ENCODE results near the gene DCAF8L1. TPM values are rescaled to one million over a fixed set of nuclear protein-coding genes. Genes with fewer than 3 reads are reported as not detected.

DCAF8L1 gene
- not detected in 2 replicates for total RNA-seq (2013; cell fraction: nucleolus; rRNA removed)
- total RNA-seq (2014; rRNA removed) = not detected in 2 replicates
- not detected in 2 replicates for total RNA-seq (2014; rRNA removed; fragmentation: Illumina TruSeq; extraction: Trizol)
- not detected in 2 replicates for total RNA-seq (2021)
- polyA plus RNA-seq (2011; ENCODE audit: low read depth) = not detected
- polyA plus RNA-seq (2011; rRNA removed) = 0.11 and 0.13 TPM in 2 replicates
- polyA plus RNA-seq (2011; cell fraction: cytosol; rRNA removed) = 0.08 and 0.10 TPM in 2 replicates
- polyA plus RNA-seq (2011; cell fraction: nucleus; rRNA removed) = 0.03 and 0.07 TPM in 2 replicates
- not detected in 2 replicates for polyA plus RNA-seq (2012)
- polyA plus RNA-seq (2014; fragmentation: Illumina TruSeq; extraction: Trizol) = not detected in 2 replicates
- polyA plus RNA-seq (2014; fragmentation: Nextera tagmentation; extraction: Ambion mirVana) = not detected
- not detected in 2 replicates for polyA plus RNA-seq (2014; rRNA removed)
- polyA plus RNA-seq (2016; fragmentation: Nextera tagmentation; extraction: Ambion mirVana) = not detected
- 0.05 and 0.15 TPM in 2 replicates for polyA minus RNA-seq (2011; rRNA and poly(A)+ RNA removed)
- polyA minus RNA-seq (2011; cell fraction: cytosol; rRNA and poly(A)+ RNA removed) = not detected in 2 replicates
- not detected in 2 replicates for polyA minus RNA-seq (2011; cell fraction: nucleus; rRNA and poly(A)+ RNA removed)
- not detected for Bru-seq, nascent RNA
- BruChase-seq, experiment 1, labeled RNA remaining after a 6-hour chase = percentile 16 among the genes with signal in this experiment
- BruChase-seq, experiment 2, labeled RNA remaining after a 2-hour chase = not detected
- long read RNA-seq, experiment 1 = 0 reads
- long read RNA-seq, experiment 2 = 0 reads

GRCh38 chrX:27981349-27981748 lies at the start of gene DCAF8L1:
Gene DCAF8L1 (minus strand): TSS chrX:27981449. CDS start chrX:27981334, 115 bp downstream.
- Histone ChIP-seq H3K79me2 (ENCODE audit: control insufficient read depth, insufficient read depth, low read length) (no peaks in the 10 kb centered on the region), H4K20me1 (ENCODE audit: control insufficient read depth, insufficient read depth) (no peaks in the 10 kb centered on the region), H3K9ac (ENCODE audit: control insufficient read depth, insufficient read depth, low read length) (no peak within 1 kb of the TSS), H3K9me3 (replicated peaks; ENCODE audit: control insufficient read depth, insufficient read depth, low read length) (no peaks in the 10 kb centered on the region), H3K4me2 (ENCODE audit: control insufficient read depth, insufficient read depth) (no peak within 1 kb of the TSS), H3K4me1 (ENCODE audit: control insufficient read depth, insufficient read depth, low read length) (no peaks in the 10 kb centered on the region), H2AFZ (ENCODE audit: control insufficient read depth, low read depth, low read length) (no peak within 1 kb of the TSS), H3K27me3 (replicated peaks in 1 of 2; ENCODE audit: control insufficient read depth in 2 of 2, insufficient read depth in 2 of 2, low read length in 1 of 2) (no peaks in the 10 kb centered on the region), H3K4me3 (no peak within 1 kb of the TSS), H3K27ac (ENCODE audit: control insufficient read depth, insufficient read depth) (no peak within 1 kb of the TSS), H3K36me3 (ENCODE audit: control insufficient read depth in 2 of 2, insufficient read depth in 2 of 2, low read length in 1 of 2) (no peaks in the 10 kb centered on the region)
- WGBS (ENCODE audit: insufficient coverage, insufficient replicate concordance, low lambda C conversion rate, missing lambda C conversion rate) = 54% methylated on average over 14 of the region's 14 CpGs
- intact Hi-C loops (cut with micrococcal nuclease; ENCODE audit: unreplicated experiment) (no loop called here), in situ Hi-C loops (cut with MboI) (no loop called here)
- CTCF ChIA-PET = interaction anchor here (0.8 to 1.2 kb wide), 2 partner anchors 9 to 62 kb away, joined by 3 to 6 read pairs; no protein-coding TSS in a partner anchor
- TF ChIP-seq BMI1 (IDR thresholded peaks at IDR 0.05; ENCODE audit: borderline replicate concordance) = no peak
- TF ChIP-seq EP300 (IDR thresholded peaks at IDR 0.05; ENCODE audit: borderline replicate concordance in 1 of 2, control insufficient read depth in 1 of 2, low read depth in 2 of 2, low read length in 2 of 2) = no peak
- no peak for TF ChIP-seq STAT3 (IDR thresholded peaks at IDR 0.05; ENCODE audit: low read depth, low read length)
- no peak for TF ChIP-seq ESRRA (IDR thresholded peaks at IDR 0.05; ENCODE audit: low read length)
- no peak for TF ChIP-seq NFIC (IDR thresholded peaks at IDR 0.05; ENCODE audit: low read depth, low read length)
- TF ChIP-seq BCL3 (IDR thresholded peaks at IDR 0.05; ENCODE audit: borderline replicate concordance, insufficient read depth, low read depth, low read length, poor library complexity, severe bottlenecking) = no peak
- TF ChIP-seq RB1 (IDR thresholded peaks at IDR 0.05; ENCODE audit: borderline replicate concordance) = no peak
- no peak for TF ChIP-seq BHLHE40 (IDR thresholded peaks at IDR 0.05; ENCODE audit: borderline replicate concordance in 1 of 2, low read depth in 2 of 2, low read length in 1 of 2)
- TF ChIP-seq SMARCA5 (IDR thresholded peaks at IDR 0.05) = no peak
- TF ChIP-seq BACH1 (IDR thresholded peaks at IDR 0.05; ENCODE audit: borderline replicate concordance) = no peak
- SMC1A ChIA-PET (ENCODE audit: uncharacterized antibody, unreplicated experiment) = no interaction called here
- DNase-seq (ENCODE audit: low read depth, low spot score) (no peak), ATAC-seq (no peak), FAIRE-seq (no peak)
- RAD21 ChIA-PET (ENCODE audit: unreplicated experiment) = no interaction called here
- BruUV-seq (replicated peaks) = no TSS peak
- POLR2A ChIA-PET = no interaction called here

All from GM12878 (cell line).